Ramos (cell line): ENCODE measurements around the gene ERCC8.

Source experiments
- in situ Hi-C: fragments of 300-500 bp; cut with MboI; formaldehyde crosslinking; loops from one replicate; pipeline ENCODE4 v1.14.3; 2022; ENCODE audit warnings: low sequenced_read_pairs; ENCODE audit not compliant: unreplicated experiment

ERCC8 gene

GRCh38 chr5:60842871-60843385 is 101.9 kb downstream of the ERCC8 start:
- in situ Hi-C loops, result no loop called here

DNA sequence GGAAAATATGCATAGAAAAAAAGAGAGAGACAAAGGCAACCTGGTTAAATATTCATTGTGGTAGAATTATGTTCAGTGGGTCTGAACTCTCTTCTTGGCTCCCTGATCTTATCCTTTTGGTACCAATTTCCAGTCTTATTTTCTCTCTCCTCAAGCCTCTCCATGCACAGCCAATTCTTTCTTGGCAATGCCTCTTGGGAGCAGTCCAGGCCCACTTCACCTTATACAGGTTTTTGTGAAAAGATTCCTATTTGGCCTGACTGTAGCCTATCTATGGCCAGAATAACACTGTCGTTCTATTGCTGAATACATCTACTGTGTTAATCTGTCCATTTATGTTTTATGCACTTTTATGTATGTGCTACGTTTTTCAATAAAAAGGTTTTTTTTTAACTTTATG is 103.5 kb downstream of the ERCC8 start:
- in situ Hi-C loops, result no loop called here

DNA sequence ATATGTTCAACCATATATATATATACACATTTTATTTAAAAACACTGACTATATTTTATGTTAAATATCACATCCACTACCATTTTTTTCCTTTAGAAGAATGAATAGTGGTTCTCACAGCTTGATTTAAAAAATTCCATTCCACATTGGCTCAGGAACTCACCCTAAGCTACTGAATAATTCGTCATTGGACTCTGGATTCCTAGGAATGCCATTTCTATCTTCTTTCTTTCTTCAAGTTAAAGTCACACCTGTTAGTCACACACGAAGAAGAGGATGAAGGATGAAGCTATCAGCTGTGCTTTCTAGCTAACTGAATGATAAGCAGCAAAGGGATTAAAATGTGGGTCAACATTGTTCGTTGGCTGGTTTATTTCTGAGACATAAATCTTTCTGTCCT is 108.7 kb downstream of the ERCC8 start:
- in situ Hi-C loops, result no loop called here

DNA sequence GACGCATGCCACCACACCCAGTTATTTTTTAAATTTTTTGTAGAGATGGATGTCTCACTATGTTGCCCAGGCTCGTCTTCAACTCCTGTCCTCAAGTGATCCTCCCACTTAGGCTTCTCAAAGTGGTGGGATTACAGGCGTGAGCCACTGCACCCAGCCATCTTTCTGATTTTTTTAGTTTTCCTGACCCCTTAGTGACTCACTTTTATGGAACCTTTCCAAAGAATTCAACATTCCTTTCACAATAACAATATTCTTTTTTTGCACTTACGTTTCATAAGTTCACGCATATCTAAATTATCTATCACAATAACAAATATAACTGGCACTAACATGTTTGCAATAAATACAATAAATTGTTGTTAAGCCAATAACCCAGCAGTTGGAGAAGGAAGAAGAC is 109.3 kb downstream of the ERCC8 start:
- in situ Hi-C loops, result no loop called here

DNA sequence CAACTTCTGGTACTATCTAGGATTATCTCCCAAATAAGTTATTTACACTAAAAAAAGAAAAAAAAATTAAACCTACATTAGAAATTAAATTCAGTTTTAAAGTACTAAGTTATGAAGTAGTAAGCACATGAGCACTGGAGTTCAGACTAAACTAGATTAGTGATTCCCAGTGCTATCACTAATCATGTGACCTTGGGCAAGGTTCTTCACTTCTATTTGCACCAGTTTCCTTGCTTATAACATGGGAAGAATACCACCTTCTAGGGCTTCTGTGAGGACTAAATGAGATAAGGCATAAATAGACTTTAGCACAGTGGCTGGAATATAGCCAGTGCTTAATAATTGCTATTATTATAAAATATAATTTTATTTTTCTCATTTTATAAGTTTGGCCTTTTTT is 111.3 kb downstream of the ERCC8 start:
- in situ Hi-C loops, result no loop called here

DNA sequence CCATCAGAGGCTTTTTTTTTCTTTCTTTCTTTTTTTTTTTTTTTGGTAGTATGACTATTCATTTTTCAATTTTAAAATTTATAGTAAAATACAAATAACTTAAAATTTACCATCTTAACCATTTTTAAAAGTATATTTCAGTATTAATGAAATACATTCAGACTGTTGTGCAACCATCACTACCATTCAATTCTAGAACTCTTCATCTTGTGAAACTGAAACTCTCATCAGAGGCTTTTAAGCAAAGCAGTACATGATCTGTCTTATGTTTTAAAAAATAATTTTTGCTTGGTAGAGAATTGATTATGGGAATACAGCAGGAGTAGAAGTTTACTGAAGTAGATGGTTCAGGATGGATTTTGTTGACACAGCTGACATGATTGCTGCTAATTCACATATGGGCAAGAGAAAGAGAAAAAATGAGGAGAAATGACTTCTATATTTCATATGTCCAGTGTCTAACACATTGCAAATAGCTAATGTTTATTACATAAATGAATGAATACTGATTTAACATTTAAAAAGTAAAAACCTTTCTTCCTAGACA is 114.2 kb downstream of the ERCC8 start:
- in situ Hi-C loops, result no loop called here

DNA sequence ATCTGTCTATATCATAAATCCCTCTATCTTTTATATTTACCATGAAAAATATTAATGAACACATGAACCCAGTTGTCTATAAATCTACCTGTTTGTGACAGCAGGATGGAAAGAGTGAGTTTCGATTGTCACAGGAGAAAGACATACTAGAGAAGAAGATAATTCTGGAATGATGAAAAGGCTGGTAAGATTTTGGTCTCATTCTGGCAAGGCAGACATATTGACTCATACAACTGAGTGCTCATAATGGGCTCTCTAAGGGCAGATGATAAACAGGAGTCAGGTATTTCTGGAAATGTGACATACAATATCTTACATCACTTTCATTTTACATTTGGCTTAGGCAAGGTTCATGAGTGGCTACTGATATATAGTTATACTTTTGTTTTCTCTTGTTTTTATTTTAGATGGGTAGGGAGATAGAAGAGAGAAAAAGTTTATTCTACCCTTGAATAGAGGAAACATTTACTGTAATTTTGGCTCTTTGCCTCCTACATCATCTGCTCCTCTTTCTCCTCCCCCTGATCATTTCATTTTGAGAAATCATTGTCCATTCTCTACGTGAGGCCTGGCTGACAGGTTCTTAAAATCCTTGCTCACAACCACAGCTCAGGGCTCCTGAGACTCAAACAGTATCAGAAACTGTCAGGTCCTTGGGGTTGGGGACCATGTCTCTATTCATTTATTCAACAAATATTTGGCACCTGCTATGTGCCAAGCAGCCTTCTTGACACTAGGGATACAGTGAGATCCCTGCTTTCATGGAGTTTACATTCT is 115.2 kb downstream of the ERCC8 start:
- in situ Hi-C loops, result no loop called here

DNA sequence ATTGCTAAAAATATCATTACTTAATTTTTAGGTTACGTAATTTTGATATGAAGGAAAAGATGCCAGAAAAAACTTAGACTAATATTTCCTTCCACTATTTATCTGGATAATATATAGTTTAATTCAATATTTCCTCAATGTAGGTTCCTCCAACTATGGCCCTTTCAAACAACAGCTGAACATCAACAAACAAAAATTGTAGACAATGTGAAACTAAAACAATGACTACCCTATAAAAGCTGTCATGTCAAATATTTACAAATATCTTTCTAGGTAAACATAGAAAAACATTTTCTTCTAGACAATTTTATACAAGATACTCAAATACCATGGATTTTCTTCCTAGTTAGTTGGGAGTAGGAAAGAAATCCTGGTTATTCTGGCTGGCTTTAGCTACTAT is 117.7 kb downstream of the ERCC8 start:
- in situ Hi-C loops, result no loop called here

GRCh38 chr5:60826653-60827052 is 118.2 kb downstream of the ERCC8 start:
- in situ Hi-C loops, result no loop called here
